Upper lobe of left lung (tissue), 6 donors: ENCODE data around the gene NCAPD2. TPM values are rescaled to one million over a fixed set of nuclear protein-coding genes. Genes with fewer than 3 reads are reported as not detected.

ENCODE experiments used
- ATAC-seq, 2 donors: fragments of 200-7000 bp; cut with Tn5 transposase; one replicate each; pipeline ENCODE4 v1.9.1; 2022; ENCODE audit warnings: mild to moderate bottlenecking in 2 of 2, moderate library complexity in 2 of 2; ENCODE audit not compliant: low FRiP score in 2 of 2
- DNase-seq, 2 donors: peaks; one replicate each; pipeline ENCODE4 v3.0.0-alpha.2; 2019 to 2020
- H3K27ac ChIP-seq, 4 donors: fragments of 200-600 bp; sonication (generic); one replicate each; pipeline ENCODE4 v1.5.1; 2016 to 2019
- H3K27me3 ChIP-seq, 4 donors: fragments of 200-600 bp; sonication (generic); one replicate each; pipeline ENCODE4 v1.5.1; 2017 to 2019
- H3K36me3 ChIP-seq, 4 donors: fragments of 200-600 bp; sonication (generic); one replicate each; pipeline ENCODE4 v1.5.1; 2016 to 2019
- H3K4me1 ChIP-seq, 4 donors: fragments of 200-600 bp; sonication (generic); one replicate each; pipeline ENCODE4 v1.5.1; 2018 to 2019
- H3K4me3 ChIP-seq, 4 donors: fragments of 200-600 bp; sonication (generic); one replicate each; pipeline ENCODE4 v1.5.1; 2017 to 2019; ENCODE audit warnings: mild to moderate bottlenecking in 2 of 4, moderate library complexity in 1 of 4
- H3K9me3 ChIP-seq, 4 donors: fragments of 200-600 bp; sonication (generic); one replicate each; pipeline ENCODE4 v1.5.1; 2018 to 2019
- EP300 ChIP-seq, 4 donors: sonication (generic); formaldehyde crosslinking; IDR thresholded peaks; one replicate each; pipeline ENCODE4 v1.5.1; 2017; ENCODE audit warnings: antibody characterized with exemption in 4 of 4, control low read depth in 2 of 4
- POLR2A ChIP-seq, 4 donors: fragments of 450-650 bp; IDR thresholded peaks; one replicate each; pipeline ENCODE4 v1.5.1; 2016 to 2017; ENCODE audit warnings: antibody characterized with exemption in 4 of 4, mild to moderate bottlenecking in 2 of 4
- POLR2AphosphoS5 ChIP-seq, 2 donors: sonication (generic); formaldehyde crosslinking; IDR thresholded peaks; one replicate each; pipeline ENCODE4 v1.5.1; 2017; ENCODE audit warnings: antibody characterized with exemption in 2 of 2
- WGBS, 2 donors: methylation state at CpG; one replicate each; pipeline ENCODE4 v1.1.5; 2017 to 2018; 5-methylcytosine and 5-hydroxymethylcytosine counted together
- total RNA-seq, 6 donors: library from RNA; depleted of rRNA in 4 of 6; stranded (reverse); fragments of >200 nt in 4 of 6; gene quantifications; one replicate each; pipeline versions ENCODE4 v1.1.0 to v1.2.1, GENCODE V29; 2016 to 2021
- TF ChIP-seq, protein P1 (sequence below), 6 experiments: fragments of 450-650 bp in 4 of 6; fragments of 200-600 bp in 2 of 6; sonication (generic) in 2 of 6; IDR thresholded peaks; one replicate each; pipeline ENCODE4 v1.5.1; 2016 to 2019; ENCODE audit warnings: antibody characterized with exemption in 6 of 6
- donor health status: DM: no; HTN: no; CAD: no; lungs with moderate emphysema.
- donor health status: DM: no; HTN: yes; CAD: no; lungs with severe emphysema.

The NCAPD2 gene
- total RNA-seq, 6 donors from 2014 or later: 15.4 to 43.0 (median 25.5) TPM

DNA sequence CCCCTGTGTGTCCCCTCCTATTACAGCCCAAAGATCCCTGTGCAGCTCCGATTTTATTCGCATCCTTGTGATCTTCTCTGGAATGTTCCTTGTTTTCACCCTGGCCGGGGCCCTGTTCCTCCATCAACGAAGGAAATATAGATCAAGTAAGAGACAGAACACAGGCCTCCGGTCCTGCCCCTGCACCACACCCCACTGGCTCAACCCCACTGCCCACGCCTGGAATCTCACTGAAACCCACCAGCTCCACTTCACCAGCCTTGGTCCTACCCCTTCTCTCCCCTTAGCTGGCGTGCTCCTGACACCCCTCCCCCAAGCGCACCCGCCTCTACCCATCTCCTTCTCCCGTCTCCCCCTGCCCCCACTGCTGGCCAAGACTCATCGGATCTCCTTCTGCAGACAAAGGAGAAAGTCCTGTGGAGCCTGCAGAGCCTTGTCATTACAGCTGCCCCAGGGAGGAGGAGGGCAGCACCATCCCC lies 43.0 kb upstream of the NCAPD2 start:
- Histone ChIP-seq H3K27ac (peak overlapping the region; percentile 90 to 99 (median 96)), H3K27me3 (no peaks in the 10 kb centered on the region), H3K36me3 (peaks cover 0 to 34% (median 4%) of the 10 kb centered on the region in 4 donors), H3K4me3 (peak overlapping the region; percentile 54 to 83 (median 71)), H3K9me3 (no peaks in the 10 kb centered on the region), H3K4me1 (peaks cover 20 to 29% (median 27%) of the 10 kb centered on the region in 4 donors)
- TF ChIP-seq EP300 (IDR thresholded peaks at IDR 0.05): no peak
- TF ChIP-seq, protein P1, sequence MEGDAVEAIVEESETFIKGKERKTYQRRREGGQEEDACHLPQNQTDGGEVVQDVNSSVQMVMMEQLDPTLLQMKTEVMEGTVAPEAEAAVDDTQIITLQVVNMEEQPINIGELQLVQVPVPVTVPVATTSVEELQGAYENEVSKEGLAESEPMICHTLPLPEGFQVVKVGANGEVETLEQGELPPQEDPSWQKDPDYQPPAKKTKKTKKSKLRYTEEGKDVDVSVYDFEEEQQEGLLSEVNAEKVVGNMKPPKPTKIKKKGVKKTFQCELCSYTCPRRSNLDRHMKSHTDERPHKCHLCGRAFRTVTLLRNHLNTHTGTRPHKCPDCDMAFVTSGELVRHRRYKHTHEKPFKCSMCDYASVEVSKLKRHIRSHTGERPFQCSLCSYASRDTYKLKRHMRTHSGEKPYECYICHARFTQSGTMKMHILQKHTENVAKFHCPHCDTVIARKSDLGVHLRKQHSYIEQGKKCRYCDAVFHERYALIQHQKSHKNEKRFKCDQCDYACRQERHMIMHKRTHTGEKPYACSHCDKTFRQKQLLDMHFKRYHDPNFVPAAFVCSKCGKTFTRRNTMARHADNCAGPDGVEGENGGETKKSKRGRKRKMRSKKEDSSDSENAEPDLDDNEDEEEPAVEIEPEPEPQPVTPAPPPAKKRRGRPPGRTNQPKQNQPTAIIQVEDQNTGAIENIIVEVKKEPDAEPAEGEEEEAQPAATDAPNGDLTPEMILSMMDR (IDR thresholded peaks at IDR 0.05): no peak
- TF ChIP-seq POLR2AphosphoS5 (IDR thresholded peaks at IDR 0.05): no peak
- TF ChIP-seq POLR2A (IDR thresholded peaks at IDR 0.05): no peak
- no peak for DNase-seq
- 3 to 7% methylated on average over 11 of the region's 11 CpGs for WGBS, 2 donors
- no peak for ATAC-seq

DNA sequence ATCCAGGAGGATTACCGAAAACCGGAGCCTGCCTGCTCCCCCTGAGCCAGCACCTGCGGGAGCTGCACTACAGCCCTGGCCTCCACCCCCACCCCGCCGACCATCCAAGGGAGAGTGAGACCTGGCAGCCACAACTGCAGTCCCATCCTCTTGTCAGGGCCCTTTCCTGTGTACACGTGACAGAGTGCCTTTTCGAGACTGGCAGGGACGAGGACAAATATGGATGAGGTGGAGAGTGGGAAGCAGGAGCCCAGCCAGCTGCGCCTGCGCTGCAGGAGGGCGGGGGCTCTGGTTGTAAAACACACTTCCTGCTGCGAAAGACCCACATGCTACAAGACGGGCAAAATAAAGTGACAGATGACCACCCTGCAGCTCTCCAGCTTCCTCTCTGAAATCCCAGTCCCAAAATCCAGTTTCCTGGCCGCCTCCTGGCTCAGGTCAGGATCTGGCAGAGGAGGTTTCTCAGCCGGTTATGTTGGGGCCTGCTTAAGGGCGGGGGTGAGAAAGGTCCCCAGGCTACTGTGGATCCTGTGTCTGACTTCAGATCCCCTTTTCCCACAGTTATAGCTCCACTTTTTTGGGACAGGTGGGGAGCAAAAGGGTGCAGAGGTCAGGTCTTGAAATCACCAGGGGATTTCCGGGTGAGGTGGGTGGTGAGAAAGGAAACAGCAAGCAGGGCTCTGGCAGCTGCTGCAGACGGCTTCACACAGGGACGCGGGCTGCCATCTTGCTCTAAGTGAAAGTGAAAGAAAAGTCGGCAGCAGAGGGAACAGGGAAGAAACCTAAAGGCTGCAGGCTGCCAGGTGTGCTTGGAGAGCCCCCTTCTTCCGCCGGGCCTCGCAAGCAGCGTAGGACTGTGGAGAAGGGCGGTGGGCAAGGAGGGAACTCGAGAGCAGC lies 42.3 kb upstream of the NCAPD2 start, which contains the start of gene TAPBPL:
Gene TAPBPL (plus strand): TSS at position 695 of the 897 bp plus-strand sequence. CDS start 207 bp downstream, outside the sequence.
- WGBS, 2 donors: 0% methylated on average over 17 to 27 of the region's 27 CpGs
- Histone ChIP-seq H3K36me3 (peaks cover 0 to 35% (median 5%) of the 10 kb centered on the region in 4 donors), H3K27me3 (no peaks in the 10 kb centered on the region), H3K9me3 (no peaks in the 10 kb centered on the region), H3K4me3 (peak within 1 kb of the TSS; percentile 54 to 83 (median 71)), H3K27ac (peak within 1 kb of the TSS; percentile 90 to 99 (median 96)), H3K4me1 (peaks cover 20 to 29% (median 27%) of the 10 kb centered on the region in 4 donors)
- TF ChIP-seq POLR2A (IDR thresholded peaks at IDR 0.05) (peak in 2 of 4 donors; percentile 68 to 76), EP300 (IDR thresholded peaks at IDR 0.05) (no peak), POLR2AphosphoS5 (IDR thresholded peaks at IDR 0.05) (peak in 1 of 2 donors; percentile 82)
- TF ChIP-seq, protein P1 (IDR thresholded peaks at IDR 0.05): no peak
- DNase-seq: peak; percentile 91 to 92
- ATAC-seq: peak; percentile 91 to 92

DNA sequence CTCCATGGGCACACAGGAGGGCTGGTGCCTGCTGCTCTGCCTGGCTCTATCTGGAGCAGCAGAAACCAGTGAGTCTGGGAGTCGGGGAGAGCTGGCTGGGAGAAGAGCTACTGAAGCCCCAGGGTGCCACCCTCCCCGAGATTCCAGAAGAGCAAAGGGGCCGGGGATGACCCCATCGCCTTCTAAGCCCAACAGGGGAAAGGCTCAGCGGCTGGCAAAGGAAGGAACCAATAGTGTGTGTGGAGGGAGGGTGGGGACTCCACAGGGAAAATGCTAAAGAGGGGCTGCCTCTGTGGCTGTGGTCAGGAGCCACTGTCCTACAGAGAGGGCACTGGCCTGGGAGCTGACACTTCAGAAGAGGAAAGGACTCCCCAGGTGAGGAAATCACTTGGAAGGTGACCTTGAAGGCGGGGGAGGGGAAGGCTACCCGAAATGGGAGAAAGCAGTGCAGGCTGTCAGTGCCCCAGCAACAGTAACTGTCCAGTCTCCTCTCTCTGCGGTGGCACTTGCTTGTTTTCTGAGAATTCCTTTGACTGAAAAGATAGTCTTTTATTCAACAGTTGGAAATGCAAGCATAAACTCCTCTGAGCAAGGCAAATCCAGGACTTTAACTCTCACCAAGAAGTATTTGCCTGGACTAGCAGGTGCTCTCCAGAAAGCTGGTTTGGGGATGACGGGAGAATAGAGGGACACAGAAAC lies 41.5 kb upstream of the NCAPD2 start:
- Histone ChIP-seq H3K36me3 (peaks cover under 1 to 43% (median 11%) of the 10 kb centered on the region in 4 donors), H3K27ac (peak overlapping the region; percentile 90 to 99 (median 96)), H3K9me3 (no peaks in the 10 kb centered on the region), H3K27me3 (no peaks in the 10 kb centered on the region), H3K4me1 (peaks cover 20 to 29% (median 27%) of the 10 kb centered on the region in 4 donors), H3K4me3 (peak overlapping the region; percentile 54 to 83 (median 71))
- TF ChIP-seq POLR2A (IDR thresholded peaks at IDR 0.05) (peak in 1 of 4 donors; percentile 17), POLR2AphosphoS5 (IDR thresholded peaks at IDR 0.05) (no peak)
- DNase-seq: peak in 1 of 2 donors; percentile 50
- peak; percentile 21 to 40 for ATAC-seq
- 3 to 5% methylated on average over 9 of the region's 9 CpGs for WGBS, 2 donors

DNA sequence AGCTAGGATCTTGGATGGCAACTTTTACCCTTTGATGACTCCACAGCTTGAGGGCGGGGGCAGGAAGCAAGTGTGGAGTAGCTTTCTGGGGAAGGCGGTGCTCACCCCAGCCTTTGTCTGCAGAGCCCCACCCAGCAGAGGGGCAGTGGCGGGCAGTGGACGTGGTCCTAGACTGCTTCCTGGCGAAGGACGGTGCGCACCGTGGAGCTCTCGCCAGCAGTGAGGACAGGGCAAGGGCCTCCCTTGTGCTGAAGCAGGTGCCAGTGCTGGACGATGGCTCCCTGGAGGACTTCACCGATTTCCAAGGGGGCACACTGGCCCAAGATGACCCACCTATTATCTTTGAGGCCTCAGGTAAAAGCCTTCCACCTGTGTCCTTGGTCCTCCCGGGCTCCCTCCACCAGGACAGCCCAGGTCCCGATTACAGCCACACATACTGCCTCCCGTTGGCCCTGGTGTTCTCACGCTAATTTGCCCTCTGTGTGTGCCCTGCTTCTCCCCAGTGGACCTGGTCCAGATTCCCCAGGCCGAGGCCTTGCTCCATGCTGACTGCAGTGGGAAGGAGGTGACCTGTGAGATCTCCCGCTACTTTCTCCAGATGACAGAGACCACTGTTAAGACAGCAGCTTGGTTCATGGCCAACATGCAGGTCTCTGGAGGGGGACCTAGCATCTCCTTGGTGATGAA lies 40.8 kb upstream of the NCAPD2 start:
- peak; percentile 5 to 30 for ATAC-seq

DNA sequence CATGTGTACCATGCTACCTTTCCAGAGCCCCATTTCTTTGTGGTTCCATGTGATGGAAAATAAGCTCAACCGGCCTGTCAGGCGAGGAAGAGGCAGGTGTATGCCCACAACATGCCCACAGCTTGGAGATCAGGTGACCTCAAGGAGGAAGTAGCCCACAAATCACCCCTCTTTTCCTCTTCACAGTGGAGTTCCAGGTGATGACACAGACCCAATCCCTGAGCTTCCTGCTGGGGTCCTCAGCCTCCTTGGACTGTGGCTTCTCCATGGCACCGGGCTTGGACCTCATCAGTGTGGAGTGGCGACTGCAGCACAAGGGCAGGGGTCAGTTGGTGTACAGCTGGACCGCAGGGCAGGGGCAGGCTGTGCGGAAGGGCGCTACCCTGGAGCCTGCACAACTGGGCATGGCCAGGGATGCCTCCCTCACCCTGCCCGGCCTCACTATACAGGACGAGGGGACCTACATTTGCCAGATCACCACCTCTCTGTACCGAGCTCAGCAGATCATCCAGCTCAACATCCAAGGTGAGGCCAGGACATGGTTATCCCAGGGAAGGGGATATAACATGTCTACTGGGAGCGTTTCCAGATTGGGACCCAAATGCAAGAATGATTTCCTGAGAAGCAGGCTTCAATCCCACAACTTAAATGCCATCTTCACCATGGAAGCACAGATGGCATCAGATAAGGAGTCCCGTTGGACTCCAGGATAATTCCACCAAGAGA lies 36.5 kb upstream of the NCAPD2 start:
- DNase-seq (no peak), ATAC-seq (no peak)
- H3K9me3 ChIP-seq: no peaks in the 10 kb centered on the region
- H3K27me3 ChIP-seq: no peaks in the 10 kb centered on the region
- H3K27ac ChIP-seq: no peak overlapping the region
- TF ChIP-seq, protein P1 (IDR thresholded peaks at IDR 0.05): no peak
- no peak for TF ChIP-seq POLR2A (IDR thresholded peaks at IDR 0.05)
- TF ChIP-seq POLR2AphosphoS5 (IDR thresholded peaks at IDR 0.05): no peak
- no peak for TF ChIP-seq EP300 (IDR thresholded peaks at IDR 0.05)
- WGBS, 2 donors: 86 to 92% methylated on average over 8 to 12 of the region's 12 CpGs
- peaks cover 20 to 85% (median 50%) of the 10 kb centered on the region in 4 donors for H3K36me3 ChIP-seq
- no peak overlapping the region for H3K4me3 ChIP-seq
- peaks cover 20 to 36% (median 28%) of the 10 kb centered on the region in 4 donors for H3K4me1 ChIP-seq

More for the DNA sequence above, 40.8 kb upstream of the NCAPD2 start:
- no peaks in the 10 kb centered on the region for H3K27me3 ChIP-seq
- peak overlapping the region; percentile 90 to 99 (median 96) for H3K27ac ChIP-seq
- 33 to 68% methylated on average over 9 to 17 of the region's 17 CpGs for WGBS, 2 donors
- no peak for TF ChIP-seq POLR2AphosphoS5 (IDR thresholded peaks at IDR 0.05)
- TF ChIP-seq POLR2A (IDR thresholded peaks at IDR 0.05): peak in 1 of 4 donors; percentile 25
- H3K36me3 ChIP-seq: peaks cover 4 to 44% (median 18%) of the 10 kb centered on the region in 4 donors
- H3K4me3 ChIP-seq: peak overlapping the region in 3 of 4 donors; percentile 71 to 83 (median 71)
- peaks cover 20 to 29% (median 27%) of the 10 kb centered on the region in 4 donors for H3K4me1 ChIP-seq
- no peaks in the 10 kb centered on the region for H3K9me3 ChIP-seq
- DNase-seq: peak; percentile 60 to 61
